IPS-18c (cell line): ENCODE data around the gene PRSS58.

Experiments used
- H3K4me3 ChIP-seq: 2 replicates; pipeline ENCODE4 v1.7.0; 2013; ENCODE audit warnings: low read depth, mild to moderate bottlenecking, low read length, moderate library complexity; ENCODE audit not compliant: insufficient read depth
- H3K9me3 ChIP-seq: one replicate; pipeline ENCODE4 v1.6.1; 2013; ENCODE audit warnings: mild to moderate bottlenecking, low read length, moderate library complexity; ENCODE audit not compliant: control insufficient read depth, insufficient read depth

Gene PRSS58, protein sequence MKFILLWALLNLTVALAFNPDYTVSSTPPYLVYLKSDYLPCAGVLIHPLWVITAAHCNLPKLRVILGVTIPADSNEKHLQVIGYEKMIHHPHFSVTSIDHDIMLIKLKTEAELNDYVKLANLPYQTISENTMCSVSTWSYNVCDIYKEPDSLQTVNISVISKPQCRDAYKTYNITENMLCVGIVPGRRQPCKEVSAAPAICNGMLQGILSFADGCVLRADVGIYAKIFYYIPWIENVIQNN

GRCh38 chr7:142257958-142258357, at the start of gene PRSS58:
PRSS58 (minus strand) TSS chr7:142258058; CDS start chr7:142257707, 351 bp downstream.
- Histone ChIP-seq H3K4me3 (no peak within 1 kb of the TSS), H3K9me3 (no peaks in the 10 kb centered on the region)

DNA sequence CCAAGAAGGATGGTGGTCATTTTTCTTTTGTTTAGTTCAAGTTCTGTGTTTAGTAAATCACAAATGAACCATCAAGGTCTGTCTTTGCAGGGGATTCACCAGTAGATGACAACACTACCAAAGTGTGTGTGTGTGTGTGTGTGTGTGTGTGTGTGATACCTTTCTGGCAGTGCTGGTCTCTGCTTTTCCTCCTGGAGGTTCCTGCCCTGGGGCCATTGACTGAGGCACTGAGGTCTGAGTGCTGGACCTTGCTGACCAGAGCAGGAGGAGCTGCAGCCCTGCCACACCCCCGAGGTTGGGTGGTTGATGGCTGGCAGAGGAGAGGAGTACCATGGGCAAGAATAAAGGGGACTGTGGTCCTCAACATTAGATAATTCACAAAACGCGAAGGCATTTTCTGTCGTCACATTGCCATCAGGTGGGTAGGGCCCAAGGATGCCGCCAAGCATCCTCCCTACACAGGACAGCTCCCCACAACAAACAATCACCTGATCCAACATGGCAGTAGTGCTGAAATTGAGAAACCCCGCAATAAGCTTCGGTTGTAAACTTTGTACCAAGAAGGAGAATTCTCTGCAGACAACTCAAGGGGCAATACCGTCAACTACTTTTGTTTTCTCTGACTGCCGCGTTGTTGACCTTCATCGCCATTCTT, 49.5 kb upstream of the PRSS58 start:
- Histone ChIP-seq H3K9me3 (no peaks in the 10 kb centered on the region), H3K4me3 (no peak overlapping the region)

DNA sequence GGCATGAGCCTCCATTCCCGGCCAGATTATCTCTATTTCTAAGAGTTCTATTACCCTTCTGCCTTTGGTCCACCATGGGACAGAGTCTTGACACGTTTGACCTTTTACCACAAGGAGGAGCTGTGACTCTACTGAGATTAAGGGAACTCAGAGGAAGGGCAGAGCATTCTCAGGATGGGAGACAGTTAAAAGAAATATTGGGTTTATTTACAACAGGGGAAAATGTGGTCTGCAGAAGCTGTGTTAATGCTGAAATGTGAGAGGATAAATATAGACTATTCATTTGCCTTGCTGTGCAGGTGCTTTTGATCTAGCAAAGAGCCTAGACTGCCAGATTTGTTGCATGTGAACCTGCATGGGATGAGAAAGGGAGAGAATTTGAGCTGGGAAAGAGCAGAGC, 45.8 kb upstream of the PRSS58 start:
- no peaks in the 10 kb centered on the region for H3K9me3 ChIP-seq
- H3K4me3 ChIP-seq = no peak overlapping the region

- Histone ChIP-seq H3K9me3 (no peaks in the 10 kb centered on the region), H3K4me3 (no peak overlapping the region)
These were observed 44.2 kb upstream of the PRSS58 start for GRCh38 chr7:142301923-142302550.

GRCh38 chr7:142301299-142301698, 43.4 kb upstream of the PRSS58 start:
- Histone ChIP-seq H3K9me3 (no peaks in the 10 kb centered on the region), H3K4me3 (no peak overlapping the region)

- H3K9me3 ChIP-seq = no peaks in the 10 kb centered on the region
- no peak overlapping the region for H3K4me3 ChIP-seq
These were observed 42.8 kb upstream of the PRSS58 start for GRCh38 chr7:142300689-142301088.

DNA sequence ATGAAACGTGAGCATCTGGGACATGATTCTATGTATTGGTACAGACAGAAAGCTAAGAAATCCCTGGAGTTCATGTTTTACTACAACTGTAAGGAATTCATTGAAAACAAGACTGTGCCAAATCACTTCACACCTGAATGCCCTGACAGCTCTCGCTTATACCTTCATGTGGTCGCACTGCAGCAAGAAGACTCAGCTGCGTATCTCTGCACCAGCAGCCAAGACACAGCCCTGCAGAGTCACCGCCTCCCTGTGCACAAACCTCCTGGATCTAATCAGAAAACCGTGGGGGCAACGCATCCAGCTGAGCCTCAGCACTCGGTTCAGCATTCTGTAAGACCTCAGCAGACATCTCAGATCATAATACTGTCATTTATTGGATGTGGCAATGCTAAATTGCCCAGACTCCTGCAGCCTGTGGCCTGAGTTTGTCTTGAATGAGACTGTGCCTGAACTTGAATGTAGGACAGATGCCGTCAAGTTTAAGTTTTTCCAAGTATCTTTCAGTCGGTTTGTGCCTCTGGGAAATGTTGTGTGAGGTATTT, 41.5 kb upstream of the PRSS58 start:
- H3K9me3 ChIP-seq = no peaks in the 10 kb centered on the region
- no peak overlapping the region for H3K4me3 ChIP-seq

GRCh38 chr7:142298627-142299026, 40.8 kb upstream of the PRSS58 start:
- Histone ChIP-seq H3K9me3 (no peaks in the 10 kb centered on the region), H3K4me3 (no peak overlapping the region)

DNA sequence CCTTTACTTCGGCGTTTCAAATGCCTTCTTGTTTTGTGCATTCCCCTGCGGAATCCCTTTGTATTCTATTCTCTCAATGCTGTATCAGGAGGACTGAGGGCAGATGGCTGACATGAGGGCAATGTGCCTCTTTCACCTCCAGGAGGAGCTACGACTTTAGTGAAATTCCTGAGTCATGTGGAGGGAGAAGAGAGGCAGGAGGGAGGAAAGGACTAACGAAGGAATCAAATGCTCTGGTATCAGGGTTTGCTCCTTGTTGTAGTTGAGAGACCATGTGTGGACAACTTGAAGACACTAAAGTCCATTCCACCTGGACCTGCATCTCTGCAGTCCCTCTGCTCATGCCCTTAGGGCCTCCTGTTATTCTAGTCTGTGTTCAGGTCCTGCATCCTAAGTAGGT, 40.2 kb upstream of the PRSS58 start:
- Histone ChIP-seq H3K9me3 (no peaks in the 10 kb centered on the region), H3K4me3 (no peak overlapping the region)

DNA sequence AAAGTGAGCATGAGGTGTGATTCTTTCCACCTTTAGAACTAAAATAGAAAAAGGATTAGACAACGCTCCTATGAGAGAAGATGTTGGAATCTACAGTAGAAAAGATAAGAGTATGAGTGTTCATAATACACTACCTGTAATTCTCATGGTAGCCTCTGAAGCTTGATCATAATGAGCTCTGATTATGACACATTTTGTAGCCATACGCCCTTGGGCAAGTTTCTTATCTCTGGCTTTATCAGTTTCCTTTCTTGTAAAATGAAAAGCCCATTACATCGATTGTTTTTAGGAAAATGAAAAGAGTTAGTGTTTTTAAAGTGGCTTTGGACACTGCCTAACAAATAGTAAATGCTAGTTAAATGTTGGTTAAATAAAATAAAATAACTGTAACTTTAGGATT, 22.4 kb upstream of the PRSS58 start:
- Histone ChIP-seq H3K4me3 (no peak overlapping the region), H3K9me3 (no peaks in the 10 kb centered on the region)

GRCh38 chr7:142279601-142280000, 21.7 kb upstream of the PRSS58 start:
- Histone ChIP-seq H3K4me3 (no peak overlapping the region), H3K9me3 (no peaks in the 10 kb centered on the region)

- Histone ChIP-seq H3K4me3 (no peak overlapping the region), H3K9me3 (no peaks in the 10 kb centered on the region)
These were observed 17.2 kb upstream of the PRSS58 start for GRCh38 chr7:142275028-142275427.

- no peaks in the 10 kb centered on the region for H3K9me3 ChIP-seq
- no peak overlapping the region for H3K4me3 ChIP-seq
These were observed 15.0 kb upstream of the PRSS58 start for GRCh38 chr7:142272841-142273240.

DNA sequence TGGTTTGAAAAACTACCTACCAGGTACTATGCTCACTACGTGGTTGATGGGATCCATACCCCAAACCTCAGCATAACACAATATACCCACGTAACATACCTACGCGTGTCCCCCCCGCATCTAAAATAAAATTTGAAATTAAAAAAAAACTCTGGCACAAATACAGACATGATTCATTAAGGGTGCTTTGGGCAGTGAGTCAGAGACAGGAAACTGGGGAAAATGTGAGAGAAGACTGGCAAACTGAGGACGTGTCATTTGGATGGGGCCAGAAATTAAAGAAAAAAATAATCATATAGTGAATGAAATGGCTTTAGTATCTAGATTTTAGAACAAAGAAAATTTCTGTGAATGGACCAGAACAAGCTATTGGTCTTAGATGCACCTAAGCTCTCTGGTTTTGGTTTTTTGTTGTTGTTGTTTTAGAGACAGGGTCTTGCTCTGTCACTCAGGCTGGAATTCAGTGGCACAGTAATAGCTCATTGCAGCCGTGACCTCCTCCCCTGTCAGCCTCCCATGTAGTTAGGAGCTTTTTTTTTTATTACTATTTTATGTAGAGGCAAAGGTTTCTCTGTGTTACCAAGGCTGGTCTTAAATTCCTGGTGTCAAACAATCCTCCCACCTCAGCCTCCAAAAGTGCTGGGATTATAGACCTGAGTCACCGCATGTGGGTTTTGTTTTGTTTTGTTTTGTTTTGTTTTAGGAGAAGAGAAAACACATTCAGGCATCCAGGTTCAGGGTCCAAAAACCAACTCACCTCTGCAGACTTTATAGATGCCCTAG, 5.9 kb upstream of the PRSS58 start:
- Histone ChIP-seq H3K4me3 (no peak overlapping the region), H3K9me3 (no peaks in the 10 kb centered on the region)

DNA sequence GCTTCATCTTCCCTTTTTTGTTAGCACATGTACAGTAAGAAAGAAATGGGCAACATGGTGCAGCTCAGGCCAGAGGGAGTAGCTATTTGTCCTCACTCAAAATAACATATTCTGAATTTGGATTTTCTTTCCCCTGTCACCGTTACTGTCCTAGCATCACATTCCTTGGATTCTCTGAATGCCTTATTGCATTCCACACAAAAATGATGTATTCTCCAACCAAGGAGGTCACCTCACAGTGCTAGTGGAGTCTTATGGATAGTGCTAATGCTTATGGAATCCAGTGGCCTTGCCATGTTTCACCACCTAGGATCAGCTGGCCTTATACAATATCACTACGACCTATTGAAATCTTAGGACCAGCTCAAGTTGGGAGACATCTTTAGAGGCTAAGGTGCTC, 7.2 kb downstream of the PRSS58 start:
- Histone ChIP-seq H3K4me3 (no peak overlapping the region), H3K9me3 (no peaks in the 10 kb centered on the region)

DNA sequence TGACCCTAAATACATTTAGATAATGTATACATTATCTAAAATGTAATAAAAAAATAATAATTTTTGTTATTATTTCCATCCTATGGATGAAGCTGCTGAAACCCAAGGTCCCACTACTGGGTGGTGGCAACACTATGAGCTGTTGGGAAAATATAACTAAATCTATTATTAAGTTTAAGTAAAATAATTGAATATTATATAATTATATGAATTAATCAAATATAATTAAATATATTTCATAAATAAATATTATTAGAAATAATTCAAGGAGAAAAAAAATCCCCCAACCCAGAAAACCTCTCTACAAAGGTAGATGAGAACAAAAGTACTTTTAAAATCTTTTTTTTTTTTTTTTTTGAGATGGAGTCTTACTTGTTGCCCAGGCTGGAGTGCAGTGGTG, 7.9 kb downstream of the PRSS58 start:
- Histone ChIP-seq H3K9me3 (no peaks in the 10 kb centered on the region), H3K4me3 (no peak overlapping the region)
